ENCODE data around the gene CABP4. TPM values are rescaled to one million over a fixed set of nuclear protein-coding genes. Genes with fewer than 3 reads are reported as not detected.
A peak's percentile ranks its signal among the peaks of the same experiment; 100 is the strongest.

CABP4 gene
- total RNA-seq, 1 experiment from 2014 or later = not detected

DNA sequence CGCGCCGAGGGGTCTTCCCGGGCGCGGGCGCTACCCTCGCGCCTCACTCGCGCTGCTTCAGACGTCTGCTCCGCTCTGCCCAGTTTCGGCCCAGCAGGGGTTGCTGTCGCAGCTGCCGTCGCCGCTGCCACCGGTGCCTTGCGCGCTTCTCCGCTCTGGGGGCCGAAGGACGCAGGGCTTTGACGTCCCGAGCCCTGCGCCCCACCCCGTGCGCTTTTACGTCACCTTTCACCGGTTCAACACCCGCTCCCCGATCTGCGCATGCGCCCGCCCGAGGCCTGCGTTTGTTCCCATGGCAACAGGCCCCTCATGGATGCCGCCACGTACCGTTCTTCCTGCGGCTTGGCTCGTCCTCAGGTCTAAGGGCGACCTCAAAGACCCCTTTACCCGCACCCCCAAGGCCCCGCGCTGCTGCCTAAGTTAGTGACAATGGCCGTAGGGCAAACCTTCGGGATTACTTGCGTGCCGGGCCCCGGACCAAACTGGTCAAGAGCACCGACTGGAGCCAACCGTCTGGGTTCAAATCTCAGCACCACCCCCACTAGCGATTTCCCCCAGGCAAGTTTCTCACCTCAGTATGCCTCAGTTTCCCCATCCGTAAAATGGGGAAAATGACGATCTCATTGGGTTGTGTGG is 53.5 kb downstream of the CABP4 start (continued):
- TF ChIP-seq TP53 (CRISPR knock-in tag; IDR thresholded peaks at IDR 0.05) (no peak), ARID4B (CRISPR knock-in tag; IDR thresholded peaks at IDR 0.05; ENCODE audit: borderline replicate concordance) (peak; percentile 85; the same call in 1 of the 2 replicates), MYBL2 (CRISPR knock-in tag; IDR thresholded peaks at IDR 0.05) (0 out of 2 replicates have a peak, but pooled peaks have one; percentile 53), ZNF219 (CRISPR knock-in tag; IDR thresholded peaks at IDR 0.05; ENCODE audit: borderline replicate concordance) (no peak), CREB1 (CRISPR knock-in tag; IDR thresholded peaks at IDR 0.05) (0 out of 2 replicates have a peak, but pooled peaks have one; percentile 59), ZNF317 (CRISPR knock-in tag; IDR thresholded peaks at IDR 0.05; ENCODE audit: borderline replicate concordance, low read depth) (no peak), ZNF263 (CRISPR knock-in tag; IDR thresholded peaks at IDR 0.05; ENCODE audit: low read depth) (no peak), ZNF121 (CRISPR knock-in tag; IDR thresholded peaks at IDR 0.05) (no peak), TEAD1 (CRISPR knock-in tag; IDR thresholded peaks at IDR 0.05) (no peak; the same call in 1 of the 2 replicates), GTF2I (CRISPR knock-in tag; conservative IDR thresholded peaks at IDR 0.05) (no peak), MAX (CRISPR knock-in tag; IDR thresholded peaks at IDR 0.05) (peak; percentile 56), PREB (CRISPR knock-in tag; IDR thresholded peaks at IDR 0.05; ENCODE audit: borderline replicate concordance) (no peak), ZMAT4 (CRISPR knock-in tag; IDR thresholded peaks at IDR 0.05) (no peak), ZNF425 (CRISPR knock-in tag; conservative IDR thresholded peaks at IDR 0.05) (no peak), NFATC4 (CRISPR knock-in tag; IDR thresholded peaks at IDR 0.05) (no peak)
- TF ChIP-seq, protein P1, sequence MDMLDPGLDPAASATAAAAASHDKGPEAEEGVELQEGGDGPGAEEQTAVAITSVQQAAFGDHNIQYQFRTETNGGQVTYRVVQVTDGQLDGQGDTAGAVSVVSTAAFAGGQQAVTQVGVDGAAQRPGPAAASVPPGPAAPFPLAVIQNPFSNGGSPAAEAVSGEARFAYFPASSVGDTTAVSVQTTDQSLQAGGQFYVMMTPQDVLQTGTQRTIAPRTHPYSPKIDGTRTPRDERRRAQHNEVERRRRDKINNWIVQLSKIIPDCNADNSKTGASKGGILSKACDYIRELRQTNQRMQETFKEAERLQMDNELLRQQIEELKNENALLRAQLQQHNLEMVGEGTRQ (CRISPR knock-in tag; IDR thresholded peaks at IDR 0.05) = peak; percentile 53; the same call in 1 of the 2 replicates
- TF ChIP-seq, protein P2, sequence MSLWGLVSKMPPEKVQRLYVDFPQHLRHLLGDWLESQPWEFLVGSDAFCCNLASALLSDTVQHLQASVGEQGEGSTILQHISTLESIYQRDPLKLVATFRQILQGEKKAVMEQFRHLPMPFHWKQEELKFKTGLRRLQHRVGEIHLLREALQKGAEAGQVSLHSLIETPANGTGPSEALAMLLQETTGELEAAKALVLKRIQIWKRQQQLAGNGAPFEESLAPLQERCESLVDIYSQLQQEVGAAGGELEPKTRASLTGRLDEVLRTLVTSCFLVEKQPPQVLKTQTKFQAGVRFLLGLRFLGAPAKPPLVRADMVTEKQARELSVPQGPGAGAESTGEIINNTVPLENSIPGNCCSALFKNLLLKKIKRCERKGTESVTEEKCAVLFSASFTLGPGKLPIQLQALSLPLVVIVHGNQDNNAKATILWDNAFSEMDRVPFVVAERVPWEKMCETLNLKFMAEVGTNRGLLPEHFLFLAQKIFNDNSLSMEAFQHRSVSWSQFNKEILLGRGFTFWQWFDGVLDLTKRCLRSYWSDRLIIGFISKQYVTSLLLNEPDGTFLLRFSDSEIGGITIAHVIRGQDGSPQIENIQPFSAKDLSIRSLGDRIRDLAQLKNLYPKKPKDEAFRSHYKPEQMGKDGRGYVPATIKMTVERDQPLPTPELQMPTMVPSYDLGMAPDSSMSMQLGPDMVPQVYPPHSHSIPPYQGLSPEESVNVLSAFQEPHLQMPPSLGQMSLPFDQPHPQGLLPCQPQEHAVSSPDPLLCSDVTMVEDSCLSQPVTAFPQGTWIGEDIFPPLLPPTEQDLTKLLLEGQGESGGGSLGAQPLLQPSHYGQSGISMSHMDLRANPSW (CRISPR knock-in tag; conservative IDR thresholded peaks at IDR 0.05; ENCODE audit: low read depth) = no peak
- TF ChIP-seq, protein P3, sequence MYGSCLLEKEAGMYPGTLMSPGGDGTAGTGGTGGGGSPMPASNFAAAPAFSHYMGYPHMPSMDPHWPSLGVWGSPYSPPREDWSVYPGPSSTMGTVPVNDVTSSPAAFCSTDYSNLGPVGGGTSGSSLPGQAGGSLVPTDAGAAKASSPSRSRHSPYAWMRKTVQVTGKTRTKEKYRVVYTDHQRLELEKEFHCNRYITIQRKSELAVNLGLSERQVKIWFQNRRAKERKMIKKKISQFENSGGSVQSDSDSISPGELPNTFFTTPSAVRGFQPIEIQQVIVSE (CRISPR knock-in tag; IDR thresholded peaks at IDR 0.05; ENCODE audit: borderline replicate concordance) = no peak
- TF ChIP-seq, protein P4, sequence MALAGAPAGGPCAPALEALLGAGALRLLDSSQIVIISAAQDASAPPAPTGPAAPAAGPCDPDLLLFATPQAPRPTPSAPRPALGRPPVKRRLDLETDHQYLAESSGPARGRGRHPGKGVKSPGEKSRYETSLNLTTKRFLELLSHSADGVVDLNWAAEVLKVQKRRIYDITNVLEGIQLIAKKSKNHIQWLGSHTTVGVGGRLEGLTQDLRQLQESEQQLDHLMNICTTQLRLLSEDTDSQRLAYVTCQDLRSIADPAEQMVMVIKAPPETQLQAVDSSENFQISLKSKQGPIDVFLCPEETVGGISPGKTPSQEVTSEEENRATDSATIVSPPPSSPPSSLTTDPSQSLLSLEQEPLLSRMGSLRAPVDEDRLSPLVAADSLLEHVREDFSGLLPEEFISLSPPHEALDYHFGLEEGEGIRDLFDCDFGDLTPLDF (CRISPR knock-in tag; IDR thresholded peaks at IDR 0.05) = no peak
- TF ChIP-seq, protein P5, sequence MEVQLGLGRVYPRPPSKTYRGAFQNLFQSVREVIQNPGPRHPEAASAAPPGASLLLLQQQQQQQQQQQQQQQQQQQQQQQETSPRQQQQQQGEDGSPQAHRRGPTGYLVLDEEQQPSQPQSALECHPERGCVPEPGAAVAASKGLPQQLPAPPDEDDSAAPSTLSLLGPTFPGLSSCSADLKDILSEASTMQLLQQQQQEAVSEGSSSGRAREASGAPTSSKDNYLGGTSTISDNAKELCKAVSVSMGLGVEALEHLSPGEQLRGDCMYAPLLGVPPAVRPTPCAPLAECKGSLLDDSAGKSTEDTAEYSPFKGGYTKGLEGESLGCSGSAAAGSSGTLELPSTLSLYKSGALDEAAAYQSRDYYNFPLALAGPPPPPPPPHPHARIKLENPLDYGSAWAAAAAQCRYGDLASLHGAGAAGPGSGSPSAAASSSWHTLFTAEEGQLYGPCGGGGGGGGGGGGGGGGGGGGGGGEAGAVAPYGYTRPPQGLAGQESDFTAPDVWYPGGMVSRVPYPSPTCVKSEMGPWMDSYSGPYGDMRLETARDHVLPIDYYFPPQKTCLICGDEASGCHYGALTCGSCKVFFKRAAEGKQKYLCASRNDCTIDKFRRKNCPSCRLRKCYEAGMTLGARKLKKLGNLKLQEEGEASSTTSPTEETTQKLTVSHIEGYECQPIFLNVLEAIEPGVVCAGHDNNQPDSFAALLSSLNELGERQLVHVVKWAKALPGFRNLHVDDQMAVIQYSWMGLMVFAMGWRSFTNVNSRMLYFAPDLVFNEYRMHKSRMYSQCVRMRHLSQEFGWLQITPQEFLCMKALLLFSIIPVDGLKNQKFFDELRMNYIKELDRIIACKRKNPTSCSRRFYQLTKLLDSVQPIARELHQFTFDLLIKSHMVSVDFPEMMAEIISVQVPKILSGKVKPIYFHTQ (CRISPR knock-in tag; IDR thresholded peaks at IDR 0.05) = no peak
